ENCODE data around the gene SEC24B. TPM values are rescaled to one million over a fixed set of nuclear protein-coding genes. Genes with fewer than 3 reads are reported as not detected.

SEC24B gene
- total RNA-seq, 1 experiment from 2014 or later = 27.1 TPM

- H3K4me2 ChIP-seq (ENCODE audit: insufficient read depth, insufficient read length, low read length) = no peak overlapping the region
- H3K4ac ChIP-seq (ENCODE audit: low read depth, low read length) = no peak overlapping the region
- H3K18ac ChIP-seq (ENCODE audit: insufficient read length, low read depth, low read length) = no peak overlapping the region
- no peaks in the 10 kb centered on the region for H3K9me3 ChIP-seq (ENCODE audit: control insufficient read depth, low read depth, low read length)
- H3K4me1 Mint-ChIP-seq = peaks cover 43 to 61% of the 10 kb centered on the region in 2 experiments
- H4K8ac ChIP-seq (replicated peaks; ENCODE audit: insufficient read length, low read depth, low read length) = no peak overlapping the region
- H4K20me1 ChIP-seq (ENCODE audit: control insufficient read depth, insufficient read depth, insufficient read length) = no peaks in the 10 kb centered on the region
- no peak overlapping the region for H4K5ac ChIP-seq (ENCODE audit: insufficient read length, low read depth, low read length)
- no peak overlapping the region for H3K23ac ChIP-seq (ENCODE audit: insufficient read length, low read depth, low read length)
- no peak overlapping the region for H2BK120ac ChIP-seq (ENCODE audit: low read depth, low read length, poor library complexity, severe bottlenecking)
- TF ChIP-seq, protein P1, sequence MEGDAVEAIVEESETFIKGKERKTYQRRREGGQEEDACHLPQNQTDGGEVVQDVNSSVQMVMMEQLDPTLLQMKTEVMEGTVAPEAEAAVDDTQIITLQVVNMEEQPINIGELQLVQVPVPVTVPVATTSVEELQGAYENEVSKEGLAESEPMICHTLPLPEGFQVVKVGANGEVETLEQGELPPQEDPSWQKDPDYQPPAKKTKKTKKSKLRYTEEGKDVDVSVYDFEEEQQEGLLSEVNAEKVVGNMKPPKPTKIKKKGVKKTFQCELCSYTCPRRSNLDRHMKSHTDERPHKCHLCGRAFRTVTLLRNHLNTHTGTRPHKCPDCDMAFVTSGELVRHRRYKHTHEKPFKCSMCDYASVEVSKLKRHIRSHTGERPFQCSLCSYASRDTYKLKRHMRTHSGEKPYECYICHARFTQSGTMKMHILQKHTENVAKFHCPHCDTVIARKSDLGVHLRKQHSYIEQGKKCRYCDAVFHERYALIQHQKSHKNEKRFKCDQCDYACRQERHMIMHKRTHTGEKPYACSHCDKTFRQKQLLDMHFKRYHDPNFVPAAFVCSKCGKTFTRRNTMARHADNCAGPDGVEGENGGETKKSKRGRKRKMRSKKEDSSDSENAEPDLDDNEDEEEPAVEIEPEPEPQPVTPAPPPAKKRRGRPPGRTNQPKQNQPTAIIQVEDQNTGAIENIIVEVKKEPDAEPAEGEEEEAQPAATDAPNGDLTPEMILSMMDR (conservative IDR thresholded peaks at IDR 0.05) = no peak
- H3K4me3 Mint-ChIP-seq = no peak overlapping the region
- H3K56ac ChIP-seq (ENCODE audit: insufficient read length, low read depth, low read length) = no peak overlapping the region
- no peaks in the 10 kb centered on the region for H3K27me3 Mint-ChIP-seq (ENCODE audit: low read depth)
- no peak overlapping the region for H3K27ac ChIP-seq (ENCODE audit: insufficient read length, low read depth, low read length)
- H3K4me1 ChIP-seq (ENCODE audit: insufficient read depth, low read length) = peaks cover 15% of the 10 kb centered on the region
- no peak overlapping the region for H2BK20ac ChIP-seq (ENCODE audit: low read depth, low read length, poor library complexity, severe bottlenecking)
- H2BK12ac ChIP-seq (ENCODE audit: insufficient read length, low read depth, low read length) = no peak overlapping the region
- H3K27me3 ChIP-seq (ENCODE audit: insufficient read depth, low read length) = no peaks in the 10 kb centered on the region
- H2AK5ac ChIP-seq (ENCODE audit: insufficient read length, low read length) = no peak overlapping the region
- H2AFZ ChIP-seq (ENCODE audit: low read length) = no peak overlapping the region
- H4K91ac ChIP-seq (ENCODE audit: insufficient read length, low read depth, low read length) = no peak overlapping the region
- H2BK5ac ChIP-seq (ENCODE audit: insufficient read length, low read length) = no peak overlapping the region
- H3K27ac Mint-ChIP-seq = no peak overlapping the region
- no peak overlapping the region for H2BK15ac ChIP-seq (ENCODE audit: low read depth, low read length)
- H3K14ac ChIP-seq (ENCODE audit: insufficient read depth, low read length) = no peak overlapping the region
- H3K9me3 Mint-ChIP-seq = peaks cover 2 to 4% of the 10 kb centered on the region in 2 experiments; a peak in 2 of 5 replicates
- no peaks in the 10 kb centered on the region for H3K79me1 ChIP-seq (ENCODE audit: insufficient read depth, low read depth, low read length, poor library complexity, severe bottlenecking)
- DNase-seq = no peak
- H3K23me2 ChIP-seq (ENCODE audit: insufficient read length, low read depth, low read length, poor library complexity, severe bottlenecking) = no peaks in the 10 kb centered on the region
- no peak overlapping the region for H3T11ph ChIP-seq (ENCODE audit: low read length)
- no peaks in the 10 kb centered on the region for H3K79me2 ChIP-seq (ENCODE audit: insufficient read depth, low read length)
- WGBS (ENCODE audit: extremely low coverage, insufficient read length, low lambda C conversion rate) = no CpG with 5 or more reads among the region's 1 CpG
- no peak overlapping the region for H3K9ac ChIP-seq (ENCODE audit: extremely low read depth, insufficient read length, low read length)
- H3K36me3 Mint-ChIP-seq (ENCODE audit: insufficient read depth in 1 of 3, low read depth in 3 of 3) = peaks cover 0 to 3% (median 3%) of the 10 kb centered on the region in 3 experiments; a peak in 3 of 7 replicates
These were observed 20.8 kb upstream of the SEC24B start for GRCh38 chr4:109412776-109413175.

Measured in H9 (cell line).